Endothelial cell of hepatic sinusoid (primary cell): ENCODE data around the gene ASB2.

Experiments
- in situ Hi-C: cut with HindIII; loops from 2 replicates; pipeline ENCODE4 v1.10.0; 2017; ENCODE audit warnings: low sequenced_read_pairs

Gene ASB2

DNA sequence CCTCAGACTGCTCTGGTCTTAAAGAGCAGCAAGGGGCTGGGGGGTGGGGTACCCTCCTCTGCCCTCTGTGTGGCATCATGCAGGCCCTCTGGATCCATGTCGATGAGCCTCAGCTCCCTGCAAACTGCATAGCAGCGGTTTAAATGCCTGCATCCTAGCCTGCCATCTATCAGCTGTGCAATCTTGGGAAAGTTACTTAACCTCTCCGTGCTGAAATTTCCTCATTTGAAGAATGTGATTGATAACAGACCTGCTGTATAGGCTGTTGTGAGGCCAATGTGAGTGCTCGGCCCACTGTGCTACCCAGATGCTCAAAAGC, 45.4 kb downstream of the ASB2 start:
- in situ Hi-C loops, result no loop called here

GRCh38 chr14:93930296-93930988, 45.9 kb downstream of the ASB2 start:
- in situ Hi-C loops, result no loop called here

- in situ Hi-C loops, result no loop called here
These were observed 46.7 kb downstream of the ASB2 start for GRCh38 chr14:93929657-93930056.

DNA sequence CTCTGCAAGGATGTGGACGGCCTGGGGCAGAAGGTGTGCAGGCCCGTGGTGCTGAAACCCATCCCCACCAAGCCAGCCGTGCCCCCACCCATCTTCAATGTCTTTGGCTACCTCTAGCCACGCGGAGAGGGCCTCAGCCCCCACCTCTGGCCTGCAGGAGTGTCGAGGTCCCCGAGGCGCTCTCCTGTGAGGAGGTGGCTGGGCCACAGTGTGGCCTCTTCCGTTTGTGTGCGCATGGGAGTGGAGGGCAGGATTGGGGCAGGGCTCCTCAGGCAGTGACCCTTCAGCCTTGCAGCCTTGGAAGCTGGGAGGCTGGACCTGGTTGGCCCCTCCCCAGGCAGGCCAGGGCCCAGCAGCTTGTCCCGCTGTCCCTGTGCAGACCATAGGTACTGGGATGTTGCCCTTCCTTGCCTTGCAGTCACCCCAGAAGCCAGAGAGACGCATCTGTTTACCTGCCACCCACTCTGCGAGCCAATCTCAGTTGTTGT, 47.3 kb downstream of the ASB2 start:
- in situ Hi-C loops, result no loop called here

DNA sequence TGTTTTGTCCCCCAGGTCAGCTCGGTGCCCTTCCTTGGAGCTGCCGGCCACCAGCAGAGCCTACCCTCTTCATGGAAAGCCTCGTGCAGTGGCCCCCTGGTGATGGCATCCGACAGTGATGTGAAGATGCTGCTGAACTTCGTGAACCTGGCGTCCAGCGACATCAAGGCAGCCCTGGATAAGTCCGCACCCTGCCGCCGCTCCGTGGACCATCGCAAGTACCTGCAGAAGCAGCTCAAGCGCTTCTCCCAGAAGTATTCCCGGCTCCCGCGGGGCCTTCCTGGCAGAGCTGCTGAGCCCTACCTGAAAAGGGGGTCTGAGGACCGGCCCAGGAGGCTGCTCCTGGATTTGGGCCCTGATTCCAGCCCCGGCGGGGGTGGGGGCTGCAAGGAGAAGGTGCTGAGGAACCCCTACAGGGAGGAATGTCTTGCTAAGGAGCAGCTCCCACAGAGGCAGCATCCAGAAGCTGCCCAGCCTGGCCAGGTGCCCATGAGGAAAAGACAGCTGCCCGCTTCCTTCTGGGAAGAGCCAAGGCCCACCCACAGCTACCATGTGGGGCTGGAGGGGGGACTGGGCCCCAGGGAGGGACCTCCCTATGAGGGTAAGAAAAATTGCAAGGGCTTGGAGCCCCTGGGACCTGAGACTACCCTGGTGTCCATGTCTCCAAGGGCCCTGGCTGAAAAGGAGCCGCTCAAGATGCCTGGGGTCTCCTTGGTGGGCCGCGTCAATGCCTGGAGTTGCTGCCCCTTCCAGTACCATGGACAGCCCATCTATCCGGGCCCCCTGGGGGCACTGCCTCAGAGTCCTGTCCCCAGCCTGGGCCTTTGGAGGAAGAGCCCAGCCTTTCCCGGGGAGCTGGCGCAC, 48.0 kb downstream of the ASB2 start:
- in situ Hi-C loops, result no loop called here

DNA sequence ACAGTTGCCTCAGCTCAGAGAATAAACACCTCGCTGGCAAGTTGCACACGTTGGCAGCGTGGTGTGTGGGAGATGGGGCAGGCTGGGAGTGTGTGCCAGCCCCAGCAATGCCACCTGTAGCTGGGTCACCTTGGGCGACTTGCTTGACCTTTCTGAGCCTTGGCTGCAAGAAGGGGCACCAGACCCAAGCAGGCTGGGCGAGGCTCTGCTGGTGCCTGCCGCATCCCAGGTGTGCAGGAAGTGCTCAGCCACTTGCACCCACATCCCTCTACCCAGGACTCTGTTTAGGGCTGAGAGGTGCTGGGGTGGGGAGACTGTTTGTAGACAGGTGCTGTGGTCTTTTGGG, 48.6 kb downstream of the ASB2 start:
- in situ Hi-C loops, result no loop called here

DNA sequence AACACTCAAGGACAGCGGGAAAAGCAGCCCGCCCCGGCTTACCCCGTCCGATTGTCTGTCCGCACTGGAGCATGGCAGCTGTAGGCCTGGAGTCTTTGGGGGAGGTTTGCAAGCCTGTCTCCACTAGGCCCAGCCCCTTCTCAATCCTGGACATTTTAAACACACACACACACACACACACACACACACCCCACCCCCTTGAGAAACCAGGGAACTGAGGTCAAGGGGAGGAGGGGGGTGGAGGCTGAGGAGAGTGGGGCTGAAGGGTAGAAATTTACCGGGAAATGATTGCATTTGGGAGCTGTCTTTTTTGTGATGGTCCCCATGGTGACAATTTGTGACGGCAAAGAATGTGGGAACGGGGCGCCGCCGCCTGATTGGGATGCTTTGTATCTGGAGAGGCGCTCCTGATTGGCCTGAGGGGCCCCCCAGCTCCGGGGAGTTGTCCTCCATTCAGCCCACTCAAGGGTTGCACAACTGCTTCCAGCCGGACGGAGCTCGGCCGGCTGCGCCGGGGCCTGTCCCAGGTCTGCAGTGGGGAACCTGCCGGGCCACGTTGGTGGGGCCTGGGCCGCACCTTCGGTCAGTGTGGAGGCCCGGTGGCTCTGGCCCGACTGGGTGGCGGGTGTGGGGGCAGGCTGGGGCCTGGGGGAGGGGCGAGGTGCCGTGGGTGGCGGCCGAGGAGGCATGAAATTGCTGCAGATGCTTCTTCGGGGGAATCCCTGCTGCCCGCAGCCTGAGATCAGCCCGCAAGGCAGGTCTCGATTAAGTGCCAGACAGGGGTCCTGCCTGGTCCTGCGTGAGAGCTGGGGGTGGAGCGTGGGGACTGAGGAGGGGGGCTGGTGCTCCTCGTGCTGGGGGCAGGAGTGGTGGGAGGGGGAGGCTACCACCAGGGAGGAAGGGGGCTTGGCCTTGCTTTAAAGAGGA, 49.2 kb downstream of the ASB2 start, which contains the start of gene FAM181A:
FAM181A (plus strand) TSS at position 472 of the 927 bp plus-strand sequence. CDS start 942 bp downstream, outside the sequence.
- in situ Hi-C loops, result no loop called here

DNA sequence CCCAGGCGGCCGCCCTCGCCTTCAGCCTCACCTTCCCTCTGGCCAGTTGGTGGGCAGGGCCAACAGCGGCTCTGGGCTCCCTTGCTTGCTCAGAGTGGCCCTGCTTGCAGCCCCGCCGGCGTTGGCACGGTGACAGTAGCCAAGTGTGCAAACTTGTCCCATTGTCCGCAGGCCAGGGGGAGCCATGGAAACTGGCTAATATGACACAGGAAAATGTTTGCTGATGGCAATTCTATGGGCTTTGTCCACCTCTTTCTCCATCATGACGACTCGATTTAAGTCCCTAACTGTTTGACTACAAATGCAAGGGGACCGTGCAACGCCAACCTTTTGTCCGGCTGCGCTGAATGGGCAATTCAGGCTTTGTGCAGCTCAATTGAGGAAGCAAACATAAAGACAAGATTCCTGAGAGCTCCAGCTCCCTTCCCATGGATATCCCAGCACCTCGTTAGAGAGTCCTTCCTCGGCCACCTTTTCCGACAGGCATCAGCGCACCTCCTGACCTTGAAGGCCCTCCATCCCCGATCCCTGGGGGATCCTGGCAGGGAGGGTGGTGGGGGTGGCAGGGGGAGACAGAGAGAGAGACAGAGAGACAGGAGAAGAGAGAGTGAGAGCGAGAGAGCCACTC, 50.0 kb downstream of the ASB2 start:
- in situ Hi-C loops, result no loop called here

GRCh38 chr14:93925374-93925895, 50.9 kb downstream of the ASB2 start:
- in situ Hi-C loops, result no loop called here

- in situ Hi-C loops, result loop anchor here (5.0 kb wide), 2 partner anchors 42 to 93 kb away; no protein-coding TSS in a partner anchor
These were observed 51.6 kb downstream of the ASB2 start for GRCh38 chr14:93924592-93925355.

DNA sequence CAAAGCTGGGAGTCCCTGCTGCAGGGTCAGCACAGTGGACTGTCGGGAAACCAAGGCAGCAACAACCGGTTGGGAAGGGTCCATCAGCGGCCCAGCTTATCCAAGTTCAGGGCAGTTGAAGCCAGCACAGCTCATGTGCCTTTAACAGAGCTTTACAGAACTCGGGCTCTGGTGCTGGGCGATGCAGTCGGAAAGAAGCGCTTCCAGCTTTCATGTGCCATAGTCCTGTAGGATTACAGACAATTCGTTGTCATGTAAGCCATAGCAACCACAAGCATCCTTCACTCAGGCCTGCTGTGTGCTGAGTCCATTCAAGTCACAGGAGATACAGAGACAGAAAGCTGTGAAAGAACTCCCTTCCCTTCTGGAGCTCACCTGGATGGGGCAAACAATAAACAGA, 52.7 kb downstream of the ASB2 start:
- in situ Hi-C loops, result loop anchor here (5.0 kb wide), 2 partner anchors 41 to 94 kb away; no protein-coding TSS in a partner anchor

GRCh38 chr14:93921001-93921806, 55.2 kb downstream of the ASB2 start:
- in situ Hi-C loops, result loop anchor here (5.0 kb wide), 2 partner anchors 39 to 96 kb away; no protein-coding TSS in a partner anchor

DNA sequence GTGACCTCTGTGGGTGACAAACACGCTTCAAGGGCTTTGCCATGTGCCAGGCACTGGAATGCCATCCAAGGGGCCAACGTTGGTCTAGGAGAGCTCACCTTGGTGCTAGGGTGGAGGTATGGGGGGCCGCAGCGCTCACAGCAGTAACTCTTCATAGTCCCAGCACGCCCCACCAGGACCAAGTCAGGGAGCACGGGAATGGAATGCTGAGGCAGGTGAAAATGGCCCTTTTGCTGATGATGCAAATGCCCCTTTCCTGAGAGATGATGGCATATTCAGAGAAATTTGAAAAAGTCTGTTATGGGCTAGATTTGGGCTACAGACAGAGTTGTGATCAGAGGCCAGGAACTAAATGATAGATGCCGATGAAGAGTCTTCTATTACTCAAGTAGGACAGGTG, 59.2 kb downstream of the ASB2 start:
- in situ Hi-C loops, result no loop called here

- in situ Hi-C loops, result no loop called here
These were observed 59.9 kb downstream of the ASB2 start for GRCh38 chr14:93916498-93916897.

DNA sequence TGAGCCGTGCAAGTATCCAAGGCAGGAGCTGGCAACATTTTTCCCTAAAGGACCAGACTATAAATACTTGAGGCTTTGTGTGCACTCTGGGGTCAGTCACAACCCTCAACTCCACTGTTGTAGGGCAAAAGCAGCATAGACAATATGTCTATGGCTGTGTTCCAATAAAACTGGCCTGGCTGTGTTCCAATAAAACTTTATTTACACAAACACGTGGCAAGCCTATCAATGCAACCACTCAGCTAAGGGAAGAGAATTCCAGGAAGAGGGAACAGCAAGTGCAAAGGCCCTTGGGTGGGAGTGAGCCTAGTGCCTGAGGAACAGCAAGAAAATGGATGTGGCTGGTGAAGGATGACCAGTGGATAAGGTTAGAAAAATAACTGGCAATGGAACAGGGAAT, 60.6 kb downstream of the ASB2 start:
- in situ Hi-C loops, result no loop called here

DNA sequence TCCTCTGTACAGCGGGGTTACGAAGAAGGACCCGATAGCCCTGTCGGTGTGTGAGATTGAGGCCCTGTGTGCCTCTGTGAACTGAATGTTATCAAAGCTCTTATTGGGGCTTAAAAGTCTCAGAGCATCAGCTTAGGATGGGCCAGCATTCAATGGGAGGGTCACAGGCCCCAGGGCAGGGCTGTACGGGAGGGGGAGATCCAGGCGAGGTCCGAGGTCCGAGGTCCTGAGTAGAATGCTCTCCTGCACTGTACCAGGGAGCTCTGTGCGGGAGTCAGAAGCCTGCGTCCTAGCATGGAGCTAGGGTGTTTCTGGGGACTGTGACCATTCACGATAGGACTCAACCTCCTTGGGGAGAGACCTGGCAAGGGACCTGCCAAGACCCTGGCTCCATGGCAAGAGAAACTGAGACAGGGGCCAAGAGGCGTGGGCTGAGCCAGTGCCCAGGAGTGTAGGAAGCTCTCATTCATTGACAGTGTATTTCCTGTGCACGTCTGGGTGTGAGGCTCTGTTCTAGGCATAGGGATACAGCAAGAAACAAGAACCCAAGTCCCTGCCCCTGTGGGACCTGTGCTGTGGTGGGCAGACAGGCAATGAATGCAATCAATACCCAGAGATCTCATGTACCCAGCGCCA, 61.2 kb downstream of the ASB2 start:
- in situ Hi-C loops, result no loop called here

- in situ Hi-C loops, result no loop called here
These were observed 62.1 kb downstream of the ASB2 start for GRCh38 chr14:93914278-93914677.

DNA sequence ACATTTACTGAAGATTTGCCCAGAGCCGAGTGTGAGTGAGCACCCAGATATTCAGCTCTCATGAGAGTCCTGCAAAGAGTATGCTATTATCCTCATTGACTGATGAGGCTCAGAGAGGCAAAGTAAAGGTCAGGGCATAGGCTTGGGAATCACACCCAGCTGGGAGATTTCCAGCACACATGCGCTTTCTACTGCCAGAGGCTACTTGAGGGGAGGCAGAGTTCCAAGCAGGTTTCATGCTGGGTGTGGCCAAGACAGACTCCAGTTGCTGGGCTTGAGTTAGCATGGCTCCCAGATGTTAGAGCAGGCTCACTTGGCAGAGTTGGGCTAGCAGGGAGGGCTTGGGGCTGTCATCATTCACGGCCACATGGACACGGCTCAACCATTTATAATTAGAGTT, 63.6 kb downstream of the ASB2 start:
- in situ Hi-C loops, result no loop called here
